ENCODE data around the gene XRCC6. TPM values are rescaled to one million over a fixed set of nuclear protein-coding genes. Genes with fewer than 3 reads are reported as not detected.
"Not testable (repeated sequence)": the region's sequence is repeated elsewhere in the genome, so short reads cannot be mapped to it uniquely, and the experiment has no call there.

The XRCC6 gene
- polyA plus RNA-seq, 2 donors, result 75.5 to 168 TPM

DNA sequence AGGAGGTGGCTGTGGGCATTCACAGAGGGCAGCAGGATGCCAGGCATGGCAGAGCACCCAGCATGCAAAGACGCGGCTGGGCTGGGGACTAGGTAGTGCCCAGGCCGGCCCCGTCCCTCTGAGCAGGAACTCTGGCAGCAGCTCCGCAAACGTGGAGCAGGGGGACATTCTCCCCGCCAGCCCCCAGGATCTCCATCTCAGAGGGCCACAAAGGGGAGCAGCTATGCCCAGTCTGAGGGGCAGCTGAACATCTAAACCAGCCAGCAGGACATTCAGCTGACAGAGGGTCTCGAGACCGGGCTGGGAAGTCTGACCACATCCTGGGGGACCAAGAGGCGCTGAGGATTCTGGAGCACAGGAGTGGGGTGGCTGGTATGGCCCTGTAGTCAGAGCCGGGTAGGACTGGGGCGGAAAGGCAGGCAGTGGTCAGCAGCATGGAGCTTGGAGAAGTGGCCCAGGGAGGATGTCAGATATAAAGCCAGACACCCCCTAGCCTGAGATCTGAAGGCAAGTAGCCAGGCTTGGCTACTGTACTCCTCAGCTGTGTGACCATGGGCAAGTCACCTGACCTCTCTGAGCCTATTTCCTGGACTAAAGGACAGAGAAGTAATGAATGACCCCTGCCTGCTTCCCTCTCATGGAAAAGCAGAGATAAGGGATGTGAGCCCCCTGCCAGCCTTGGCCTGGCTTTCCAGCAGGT is 41.6 kb upstream of the XRCC6 start:
- Histone ChIP-seq H3K4me1 (ENCODE audit: control insufficient read depth in 2 of 2, insufficient read depth in 2 of 2, low read length in 1 of 2) (peaks cover 0 to 4% of the 10 kb centered on the region in 2 donors), H3K27ac (ENCODE audit: low read depth in 2 of 2, low read length in 1 of 2) (no peak overlapping the region), H3K4me3 (ENCODE audit: low read depth in 1 of 2, low read length in 2 of 2) (no peak overlapping the region), H3K9me3 (ENCODE audit: control insufficient read depth in 2 of 2, insufficient read depth in 1 of 2, low read depth in 1 of 2, low read length in 1 of 2) (no peaks in the 10 kb centered on the region), H3K27me3 (ENCODE audit: control insufficient read depth in 1 of 2, insufficient read depth in 2 of 2, low read length in 2 of 2) (no peaks in the 10 kb centered on the region), H3K36me3 (ENCODE audit: control insufficient read depth in 2 of 2, insufficient read depth in 2 of 2, low read length in 1 of 2) (peaks cover 8 to 66% of the 10 kb centered on the region in 2 donors)
- 97 to 99% methylated on average over 12 of the region's 12 CpGs for WGBS, 2 donors

DNA sequence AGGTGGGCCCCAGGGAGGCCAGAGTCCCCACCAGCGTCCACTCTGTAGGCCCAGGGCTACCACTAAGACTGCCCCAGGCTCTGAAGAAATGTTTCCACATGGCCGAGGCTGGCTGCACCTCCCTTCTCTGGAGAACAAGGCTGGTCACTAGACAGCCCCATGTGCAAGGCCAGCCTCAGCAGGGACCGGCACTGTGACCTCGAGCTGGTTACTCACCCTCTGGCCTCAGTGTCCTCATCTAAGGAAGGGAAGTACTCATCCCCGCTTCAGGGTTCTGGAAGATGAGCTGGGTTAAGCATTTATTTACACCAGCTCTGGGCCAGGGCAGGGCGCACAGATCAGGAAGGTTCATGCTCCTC is 41.1 kb upstream of the XRCC6 start:
- peaks cover 0 to 2% of the 10 kb centered on the region in 2 donors for H3K4me1 ChIP-seq (ENCODE audit: control insufficient read depth in 2 of 2, insufficient read depth in 2 of 2, low read length in 1 of 2)
- peaks cover 8 to 65% of the 10 kb centered on the region in 2 donors for H3K36me3 ChIP-seq (ENCODE audit: control insufficient read depth in 2 of 2, insufficient read depth in 2 of 2, low read length in 1 of 2)

DNA sequence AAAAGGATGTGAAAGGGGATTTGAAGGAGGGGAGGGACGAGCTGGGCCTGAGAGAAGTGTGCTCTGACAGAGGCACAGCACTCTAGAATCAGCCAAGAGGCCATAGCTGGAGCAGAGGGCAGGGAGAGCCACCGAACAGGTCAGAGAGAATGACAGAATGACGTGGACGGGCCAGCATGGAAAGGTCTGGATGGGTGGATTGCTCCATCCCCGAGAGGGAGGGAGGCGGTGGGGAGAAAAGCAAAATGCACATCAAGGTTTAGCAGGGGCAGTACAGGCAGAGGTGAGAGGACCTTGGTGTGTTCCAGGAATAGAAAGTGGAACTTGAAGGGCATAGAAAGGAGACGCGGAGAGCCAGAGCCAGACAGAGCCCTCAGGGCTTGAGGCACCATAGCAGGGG is 38.4 kb upstream of the XRCC6 start:
- Histone ChIP-seq H3K36me3 (ENCODE audit: control insufficient read depth in 2 of 2, insufficient read depth in 2 of 2, low read length in 1 of 2) (peaks cover 8 to 42% of the 10 kb centered on the region in 2 donors), H3K9me3 (ENCODE audit: control insufficient read depth in 2 of 2, insufficient read depth in 1 of 2, low read depth in 1 of 2, low read length in 1 of 2) (no peaks in the 10 kb centered on the region), H3K4me1 (ENCODE audit: control insufficient read depth in 2 of 2, insufficient read depth in 2 of 2, low read length in 1 of 2) (no peaks in the 10 kb centered on the region), H3K27ac (ENCODE audit: low read depth in 2 of 2, low read length in 1 of 2) (no peak overlapping the region), H3K27me3 (ENCODE audit: control insufficient read depth in 1 of 2, insufficient read depth in 2 of 2, low read length in 2 of 2) (no peaks in the 10 kb centered on the region), H3K4me3 (ENCODE audit: low read depth in 1 of 2, low read length in 2 of 2) (no peak overlapping the region)
- 85 to 87% methylated on average over 8 of the region's 8 CpGs for WGBS, 2 donors

More for the DNA sequence above, 41.1 kb upstream of the XRCC6 start:
- H3K9me3 ChIP-seq (ENCODE audit: control insufficient read depth in 2 of 2, insufficient read depth in 1 of 2, low read depth in 1 of 2, low read length in 1 of 2), result no peaks in the 10 kb centered on the region
- H3K4me3 ChIP-seq (ENCODE audit: low read depth in 1 of 2, low read length in 2 of 2), result no peak overlapping the region
- no peaks in the 10 kb centered on the region for H3K27me3 ChIP-seq (ENCODE audit: control insufficient read depth in 1 of 2, insufficient read depth in 2 of 2, low read length in 2 of 2)
- H3K27ac ChIP-seq (ENCODE audit: low read depth in 2 of 2, low read length in 1 of 2), result no peak overlapping the region
- 84 to 90% methylated on average over 6 of the region's 6 CpGs for WGBS, 2 donors

DNA sequence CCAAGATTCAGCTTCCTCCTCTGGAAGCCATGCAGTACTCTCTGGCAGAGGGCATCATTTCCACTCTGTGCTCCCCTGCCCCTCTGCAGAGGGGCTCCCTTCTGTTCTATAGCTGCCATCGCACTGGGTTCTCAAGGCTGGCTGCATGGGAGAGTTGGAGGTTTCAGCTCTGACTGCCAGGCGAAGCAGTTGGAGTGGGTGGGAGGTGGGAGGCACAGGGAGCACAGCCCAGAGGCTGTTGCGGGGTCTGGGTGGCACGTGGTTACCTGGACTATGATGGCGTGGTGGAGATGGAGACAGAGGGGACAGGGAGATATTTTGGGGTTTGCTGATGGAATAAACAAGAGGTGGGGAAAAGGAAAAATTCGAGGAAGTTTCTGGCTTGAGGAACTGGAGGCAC is 36.2 kb upstream of the XRCC6 start:
- peaks cover 0 to 3% of the 10 kb centered on the region in 2 donors for H3K4me1 ChIP-seq (ENCODE audit: control insufficient read depth in 2 of 2, insufficient read depth in 2 of 2, low read length in 1 of 2)
- H3K9me3 ChIP-seq (ENCODE audit: control insufficient read depth in 2 of 2, insufficient read depth in 1 of 2, low read depth in 1 of 2, low read length in 1 of 2), result no peaks in the 10 kb centered on the region
- peak overlapping the region in 1 of 2 donors; percentile 1 for H3K27ac ChIP-seq (ENCODE audit: low read depth in 2 of 2, low read length in 1 of 2)
- WGBS, 2 donors, result 93 to 95% methylated on average over 6 of the region's 6 CpGs
- no peak overlapping the region for H3K4me3 ChIP-seq (ENCODE audit: low read depth in 1 of 2, low read length in 2 of 2)
- H3K27me3 ChIP-seq (ENCODE audit: control insufficient read depth in 1 of 2, insufficient read depth in 2 of 2, low read length in 2 of 2), result no peaks in the 10 kb centered on the region
- H3K36me3 ChIP-seq (ENCODE audit: control insufficient read depth in 2 of 2, insufficient read depth in 2 of 2, low read length in 1 of 2), result peaks cover 6 to 22% of the 10 kb centered on the region in 2 donors

DNA sequence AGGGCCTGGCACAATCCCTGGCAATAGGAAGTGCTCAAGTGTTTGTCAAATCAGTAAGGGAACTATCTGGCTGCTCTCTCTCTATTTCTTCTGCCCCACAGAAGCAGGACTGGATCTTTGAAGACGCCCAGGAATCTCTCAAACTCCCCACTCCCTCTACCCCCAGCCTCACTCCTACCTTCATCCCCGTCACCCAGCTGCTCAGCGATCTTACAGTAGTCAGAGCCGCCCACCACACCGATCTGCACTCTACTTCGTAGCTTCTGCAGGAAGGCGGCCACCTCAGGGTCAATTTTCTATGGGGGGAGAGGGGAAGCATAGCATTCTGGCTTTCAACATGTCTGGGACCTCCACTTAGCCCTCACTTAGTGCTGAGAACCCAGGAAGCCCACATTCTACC is 35.2 kb upstream of the XRCC6 start:
- no peak overlapping the region for H3K27ac ChIP-seq (ENCODE audit: low read depth in 2 of 2, low read length in 1 of 2)
- peaks cover 6 to 19% of the 10 kb centered on the region in 2 donors for H3K36me3 ChIP-seq (ENCODE audit: control insufficient read depth in 2 of 2, insufficient read depth in 2 of 2, low read length in 1 of 2)
- no peaks in the 10 kb centered on the region for H3K27me3 ChIP-seq (ENCODE audit: control insufficient read depth in 1 of 2, insufficient read depth in 2 of 2, low read length in 2 of 2)
- no peak overlapping the region for H3K4me3 ChIP-seq (ENCODE audit: low read depth in 1 of 2, low read length in 2 of 2)
- peaks cover 0 to 3% of the 10 kb centered on the region in 2 donors for H3K4me1 ChIP-seq (ENCODE audit: control insufficient read depth in 2 of 2, insufficient read depth in 2 of 2, low read length in 1 of 2)
- WGBS, 2 donors, result 97 to 98% methylated on average over 7 of the region's 7 CpGs
- H3K9me3 ChIP-seq (ENCODE audit: control insufficient read depth in 2 of 2, insufficient read depth in 1 of 2, low read depth in 1 of 2, low read length in 1 of 2), result no peaks in the 10 kb centered on the region

DNA sequence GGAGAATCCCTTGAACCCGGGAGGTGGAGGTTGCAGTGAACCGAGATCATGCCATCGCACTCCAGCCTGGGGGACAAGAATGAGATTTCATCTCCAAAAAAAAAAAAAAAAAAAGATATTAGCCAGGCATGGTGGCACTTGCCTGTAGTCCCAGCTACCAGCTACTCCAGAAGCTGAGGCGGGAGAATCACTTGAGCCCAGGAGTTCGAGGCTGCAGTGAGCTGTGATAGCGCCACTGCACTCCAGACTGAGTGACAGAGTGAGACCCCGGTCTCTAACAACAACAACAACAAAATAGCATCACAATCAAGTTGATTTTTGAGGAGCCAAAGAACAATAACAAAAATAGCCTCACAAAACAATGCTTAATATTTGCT is 33.8 kb upstream of the XRCC6 start:
- Histone ChIP-seq H3K27ac (ENCODE audit: low read depth in 2 of 2, low read length in 1 of 2) (no peak overlapping the region), H3K9me3 (ENCODE audit: control insufficient read depth in 2 of 2, insufficient read depth in 1 of 2, low read depth in 1 of 2, low read length in 1 of 2) (no peaks in the 10 kb centered on the region), H3K36me3 (ENCODE audit: control insufficient read depth in 2 of 2, insufficient read depth in 2 of 2, low read length in 1 of 2) (peaks cover 6 to 16% of the 10 kb centered on the region in 2 donors), H3K4me3 (ENCODE audit: low read depth in 1 of 2, low read length in 2 of 2) (no peak overlapping the region), H3K4me1 (ENCODE audit: control insufficient read depth in 2 of 2, insufficient read depth in 2 of 2, low read length in 1 of 2) (peaks cover 0 to 3% of the 10 kb centered on the region in 2 donors), H3K27me3 (ENCODE audit: control insufficient read depth in 1 of 2, insufficient read depth in 2 of 2, low read length in 2 of 2) (no peaks in the 10 kb centered on the region)
- 85 to 91% methylated on average over 7 of the region's 7 CpGs for WGBS, 2 donors

DNA sequence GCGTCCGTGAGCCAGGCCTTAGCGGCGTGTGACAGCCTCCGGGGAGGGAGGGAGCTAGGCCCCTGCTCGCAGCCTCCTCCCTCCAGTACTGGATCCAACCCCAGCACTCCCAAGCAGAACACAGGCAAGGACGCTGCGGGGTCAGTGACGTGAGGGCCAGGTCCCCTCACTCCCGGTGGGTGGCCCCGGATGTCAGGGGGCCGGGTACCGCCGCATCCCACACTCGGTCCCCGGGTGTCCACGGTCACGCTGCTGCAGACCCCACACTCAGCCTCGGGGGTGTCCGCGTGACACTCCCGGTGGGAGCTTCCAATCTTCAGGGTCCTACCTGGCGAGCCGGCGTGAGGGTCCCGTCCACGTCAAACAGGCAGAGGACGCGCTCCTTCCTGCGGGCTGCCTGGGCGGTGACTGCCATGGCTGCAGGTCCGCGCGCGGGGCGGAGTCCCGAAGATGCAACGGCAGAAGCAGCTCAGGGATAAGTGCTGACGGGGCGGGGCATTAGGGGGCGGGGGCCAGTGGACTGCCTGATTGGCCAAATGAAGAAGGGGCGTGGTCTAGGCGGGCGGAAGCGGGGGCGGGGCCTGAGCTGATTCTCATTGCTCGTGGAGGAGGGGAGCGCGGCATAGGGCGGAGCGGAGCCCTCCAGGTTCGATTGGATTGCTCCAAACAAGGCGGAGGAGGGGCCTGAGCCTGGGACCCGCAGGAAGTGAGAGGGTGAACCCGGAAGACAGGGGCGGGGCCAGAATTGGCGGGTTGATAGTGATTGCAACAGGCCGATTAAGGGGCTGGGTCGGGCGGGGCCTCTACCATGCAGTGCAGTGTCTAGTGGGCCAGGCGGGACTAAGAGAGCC is 31.5 kb upstream of the XRCC6 start, which contains the start of gene PMM1:
PMM1 (minus strand) TSS at position 450 of the 851 bp plus-strand sequence; CDS start at position 415, 35 bp downstream.
- Histone ChIP-seq H3K9me3 (ENCODE audit: control insufficient read depth in 2 of 2, insufficient read depth in 1 of 2, low read depth in 1 of 2, low read length in 1 of 2) (no peaks in the 10 kb centered on the region), H3K4me3 (ENCODE audit: low read depth in 1 of 2, low read length in 2 of 2) (peak within 1 kb of the TSS; percentile 70 to 80), H3K36me3 (ENCODE audit: control insufficient read depth in 2 of 2, insufficient read depth in 2 of 2, low read length in 1 of 2) (peaks cover 0 to 3% of the 10 kb centered on the region in 2 donors), H3K27me3 (ENCODE audit: control insufficient read depth in 1 of 2, insufficient read depth in 2 of 2, low read length in 2 of 2) (no peaks in the 10 kb centered on the region), H3K4me1 (ENCODE audit: control insufficient read depth in 2 of 2, insufficient read depth in 2 of 2, low read length in 1 of 2) (peaks cover 0 to 3% of the 10 kb centered on the region in 2 donors), H3K27ac (ENCODE audit: low read depth in 2 of 2, low read length in 1 of 2) (peak within 1 kb of the TSS; percentile 66 to 91)
- WGBS, 2 donors, result 1% methylated on average over 61 of the region's 61 CpGs

DNA sequence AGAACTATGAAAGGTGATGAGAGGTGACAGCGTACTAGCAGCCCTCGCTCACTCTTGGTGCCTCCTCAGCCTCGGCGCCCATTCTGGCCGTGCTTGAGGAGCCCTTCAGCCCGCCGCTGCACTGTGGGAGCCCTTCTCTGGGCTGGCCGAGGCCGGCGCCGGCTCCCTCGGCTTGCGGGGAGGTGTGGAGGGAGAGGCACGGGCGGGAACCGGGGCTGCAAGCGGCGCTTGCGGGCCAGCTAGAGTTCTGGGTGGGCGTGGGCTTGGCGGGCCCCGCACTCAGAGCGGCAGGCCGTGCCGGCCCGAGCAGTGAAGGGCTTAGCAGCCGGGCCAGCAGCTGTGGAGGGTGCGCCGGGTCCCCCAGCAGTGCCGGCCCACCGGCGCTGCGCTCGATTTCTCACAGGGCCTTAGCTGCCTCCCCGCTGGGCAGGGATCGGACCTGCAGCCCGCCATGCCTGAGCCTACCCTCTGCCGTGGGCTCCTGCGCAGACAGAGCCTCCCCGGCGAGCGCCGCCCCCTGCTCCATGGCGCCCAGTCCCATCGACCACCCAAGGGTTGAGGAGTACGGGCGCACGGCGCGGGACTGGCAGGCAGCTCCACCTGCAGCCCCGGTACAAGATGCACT is 27.6 kb upstream of the XRCC6 start:
- H3K4me3 ChIP-seq (ENCODE audit: low read depth in 1 of 2, low read length in 2 of 2); H3K27me3 ChIP-seq (ENCODE audit: control insufficient read depth in 1 of 2, insufficient read depth in 2 of 2, low read length in 2 of 2); H3K9me3 ChIP-seq (ENCODE audit: control insufficient read depth in 2 of 2, insufficient read depth in 1 of 2, low read depth in 1 of 2, low read length in 1 of 2); H3K36me3 ChIP-seq (ENCODE audit: control insufficient read depth in 2 of 2, insufficient read depth in 2 of 2, low read length in 1 of 2); H3K27ac ChIP-seq (ENCODE audit: low read depth in 2 of 2, low read length in 1 of 2): not testable (repeated sequence)
- H3K4me1 ChIP-seq (ENCODE audit: control insufficient read depth in 2 of 2, insufficient read depth in 2 of 2, low read length in 1 of 2), result peaks cover 0 to 15% of the 10 kb centered on the region in 2 donors
- 95% methylated on average over 40 to 51 of the region's 51 CpGs for WGBS, 2 donors

DNA sequence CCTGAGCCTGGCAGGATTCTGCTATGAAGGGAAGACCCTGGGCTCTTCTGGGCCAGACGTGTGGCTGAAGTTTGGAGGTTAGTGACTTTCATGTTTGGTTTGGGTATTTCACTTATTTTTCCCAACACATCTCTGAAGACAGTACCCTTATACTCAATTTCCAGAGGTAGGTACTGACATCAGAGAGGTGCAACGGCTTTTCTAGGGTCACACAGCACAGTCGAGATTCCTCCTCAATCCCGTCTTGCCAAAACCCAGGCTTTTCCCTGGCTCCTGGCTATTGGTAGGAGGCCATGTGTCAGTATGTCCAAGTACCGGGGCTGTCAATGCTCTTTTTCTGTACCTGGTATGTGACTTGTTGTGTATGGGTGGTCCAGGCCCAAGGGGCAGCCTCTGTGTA is 25.4 kb upstream of the XRCC6 start:
- Histone ChIP-seq H3K27ac (ENCODE audit: low read depth in 2 of 2, low read length in 1 of 2) (peak overlapping the region in 1 of 2 donors; percentile 54), H3K27me3 (ENCODE audit: control insufficient read depth in 1 of 2, insufficient read depth in 2 of 2, low read length in 2 of 2) (no peaks in the 10 kb centered on the region)

More for the DNA sequence above, 25.4 kb upstream of the XRCC6 start:
- whole genome bisulfite sequencing, 2 donors, result 83 to 87% methylated on average over 5 of the region's 5 CpGs
- Histone ChIP-seq H3K4me1 (ENCODE audit: control insufficient read depth in 2 of 2, insufficient read depth in 2 of 2, low read length in 1 of 2) (peaks cover 0 to 16% of the 10 kb centered on the region in 2 donors), H3K9me3 (ENCODE audit: control insufficient read depth in 2 of 2, insufficient read depth in 1 of 2, low read depth in 1 of 2, low read length in 1 of 2) (no peaks in the 10 kb centered on the region), H3K4me3 (ENCODE audit: low read depth in 1 of 2, low read length in 2 of 2) (no peak overlapping the region), H3K36me3 (ENCODE audit: control insufficient read depth in 2 of 2, insufficient read depth in 2 of 2, low read length in 1 of 2) (peaks cover 0 to 2% of the 10 kb centered on the region in 2 donors)

Measured in esophagus (tissue), 2 donors.